Heart right ventricle (tissue), 16 donors: ENCODE measurements around the gene NF1. TPM values are rescaled to one million over a fixed set of nuclear protein-coding genes. Genes with fewer than 3 reads are reported as not detected.

Experiments used
- ATAC-seq, 8 donors: fragments of 200-7000 bp; cut with Tn5 transposase; one replicate each; pipeline ENCODE4 v1.9.1; 2020; ENCODE audit warnings: mild to moderate bottlenecking in 8 of 8, moderate library complexity in 8 of 8, moderate number of reproducible peaks in 1 of 8
- DNase-seq, 2 donors: peaks; one replicate each; pipeline ENCODE4 v3.0.0-alpha.2; 2020
- H3K27ac ChIP-seq, 10 donors: fragments of 200-600 bp; sonication (generic) in 2 of 10; one replicate each; pipeline versions ENCODE4 v1.5.0 to v1.8.0; 2020 to 2022; ENCODE audit warnings: mild to moderate bottlenecking in 3 of 10
- H3K27me3 ChIP-seq, 7 donors: fragments of 200-600 bp; one replicate each; pipeline ENCODE4 v1.8.0; 2021 to 2022; ENCODE audit warnings: mild to moderate bottlenecking in 2 of 7
- H3K36me3 ChIP-seq, 9 donors: fragments of 200-600 bp; sonication (generic) in 1 of 9; one replicate each; pipeline versions ENCODE4 v1.5.0 to v1.8.0; 2020 to 2022; ENCODE audit warnings: mild to moderate bottlenecking in 2 of 9
- H3K4me1 ChIP-seq, 9 donors: fragments of 200-600 bp; sonication (generic) in 1 of 9; one replicate each; pipeline versions ENCODE4 v1.5.0 to v1.8.0; 2020 to 2022; ENCODE audit warnings: mild to moderate bottlenecking in 4 of 9
- H3K4me3 ChIP-seq, 10 donors: fragments of 200-600 bp; sonication (generic) in 2 of 10; one replicate each; pipeline versions ENCODE4 v1.5.0 to v1.8.0; 2020 to 2022; ENCODE audit warnings: mild to moderate bottlenecking in 7 of 10, moderate library complexity in 2 of 10
- H3K9me3 ChIP-seq, 11 donors: fragments of 200-600 bp in 10 of 11; sonication (generic) in 2 of 11; one replicate each; pipeline versions ENCODE4 v1.5.0 to v1.8.0; 2013 to 2022; ENCODE audit warnings: mild to moderate bottlenecking in 2 of 11, control low read depth in 1 of 11, moderate library complexity in 1 of 11
- WGBS, 2 donors: extraction: QIAGEN DNeasy Blood & Tissue Kit; methylation state at CpG; one replicate each; pipeline ENCODE4 v1.1.7; 2013; ENCODE audit warnings: inconsistent platforms in 1 of 2; 5-methylcytosine and 5-hydroxymethylcytosine counted together
- intact Hi-C, 10 donors: fragments of 100-400 bp; cut with DNase I; formaldehyde crosslinking; loops; one replicate each; pipeline versions ENCODE4 v1.11.1 to v1.14.2; 2022
- polyA plus RNA-seq, 2 donors: library from polyadenylated mRNA; stranded (reverse); fragments of 200-250 nt; gene quantifications; one replicate each; pipeline ENCODE4 v1.2.3, GENCODE V29; 2013
- total RNA-seq, 10 donors: library from RNA; stranded (reverse); fragmentation: NEBNext Ultra II Directional in 3 of 10; extraction: Animal tissue kit (Norgen Biotek cat#: 25700) in 3 of 10; gene quantifications; one replicate each; pipeline versions ENCODE4 v1.2.1 to v1.2.4, GENCODE V29; 2021 to 2023
- TF ChIP-seq, protein P1 (sequence below), 9 donors: fragments of 200-600 bp; sonication (generic) in 2 of 9; IDR thresholded peaks; one replicate each; pipeline versions ENCODE4 v1.5.0 to v1.8.0; 2021 to 2022; ENCODE audit warnings: antibody characterized with exemption in 9 of 9, mild to moderate bottlenecking in 5 of 9, moderate library complexity in 1 of 9
- donor health status: Arrhythmogenic right ventricular cardiomyopathy.
- donor health status: ischemic (EF 13 %, LVEDD 7.1; RV severe dilation, severe dysfunction).
- donor health status: healthy with polysubstance abuse.
- donor health status: DM: no; HTN: yes; CAD: no.
- donor health status: DM: no; HTN: no; CAD: no.
- donor health status: ischemic (EF 25% LVEDD 6.9; RV normal size, moderate dysfunction).
- donor health status: ischemic (EF 25% LVEDD 5.7; RV mildly dilated, moderate dysfunction).
- donor health status: healthy.
- donor health status: DM: yes; HTN: yes; CAD: no.
- donor health status: Ischemic cardiomyopathy.
- donor health status: ischemic (EF 35%, LVEDD 5.7; RV mildly dilated, moderate dysfunction).
- donor health status: nonischemic (EF 11% LVEDD 7.7; RV severe dilation, severe dysfunction).
- donor health status: DM: yes; HTN: yes; CAD: no.
- donor health status: PGD.
- donor health status: ischemic (EF 29% LVEDD 5.4; RV normal size, mild dysfunction).
- donor health status: nonischemic (EF 23%, LVEDD 6.1; RV moderate dilation, normal function).

NF1 gene
- total and polyA plus RNA-seq, 12 donors = 4.2 to 71.0 (median 54.6) TPM

DNA sequence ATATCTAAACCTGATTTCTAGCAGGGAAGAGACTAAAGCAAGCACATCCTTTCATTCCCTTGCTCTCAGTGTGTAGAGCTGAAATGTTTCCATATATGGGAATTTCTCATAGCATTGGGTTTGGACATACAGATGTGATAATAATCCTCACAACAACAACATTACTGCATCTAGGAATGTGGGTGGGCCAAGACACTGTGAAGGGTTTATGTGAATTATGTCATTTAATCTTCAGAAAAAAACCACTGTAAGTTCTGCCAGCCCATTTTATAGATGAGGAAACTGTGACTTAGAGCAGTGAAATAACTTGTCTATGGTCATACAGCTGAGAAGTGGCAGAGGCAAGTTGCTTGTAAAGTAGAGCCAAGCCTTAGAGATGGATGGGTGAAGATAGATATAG lies 197.0 kb downstream of the NF1 start:
- H3K4me3 ChIP-seq = no peak overlapping the region
- no peaks in the 10 kb centered on the region for H3K9me3 ChIP-seq
- intact Hi-C loops = no loop called here
- TF ChIP-seq, protein P1, sequence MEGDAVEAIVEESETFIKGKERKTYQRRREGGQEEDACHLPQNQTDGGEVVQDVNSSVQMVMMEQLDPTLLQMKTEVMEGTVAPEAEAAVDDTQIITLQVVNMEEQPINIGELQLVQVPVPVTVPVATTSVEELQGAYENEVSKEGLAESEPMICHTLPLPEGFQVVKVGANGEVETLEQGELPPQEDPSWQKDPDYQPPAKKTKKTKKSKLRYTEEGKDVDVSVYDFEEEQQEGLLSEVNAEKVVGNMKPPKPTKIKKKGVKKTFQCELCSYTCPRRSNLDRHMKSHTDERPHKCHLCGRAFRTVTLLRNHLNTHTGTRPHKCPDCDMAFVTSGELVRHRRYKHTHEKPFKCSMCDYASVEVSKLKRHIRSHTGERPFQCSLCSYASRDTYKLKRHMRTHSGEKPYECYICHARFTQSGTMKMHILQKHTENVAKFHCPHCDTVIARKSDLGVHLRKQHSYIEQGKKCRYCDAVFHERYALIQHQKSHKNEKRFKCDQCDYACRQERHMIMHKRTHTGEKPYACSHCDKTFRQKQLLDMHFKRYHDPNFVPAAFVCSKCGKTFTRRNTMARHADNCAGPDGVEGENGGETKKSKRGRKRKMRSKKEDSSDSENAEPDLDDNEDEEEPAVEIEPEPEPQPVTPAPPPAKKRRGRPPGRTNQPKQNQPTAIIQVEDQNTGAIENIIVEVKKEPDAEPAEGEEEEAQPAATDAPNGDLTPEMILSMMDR (IDR thresholded peaks at IDR 0.05) = no peak
- ATAC-seq (no peak), DNase-seq (no peak)
- peaks cover 0 to 9% (median 0%) of the 10 kb centered on the region in 9 donors for H3K4me1 ChIP-seq
- H3K27me3 ChIP-seq = no peaks in the 10 kb centered on the region
- H3K36me3 ChIP-seq = peaks cover 0 to 49% (median 0%) of the 10 kb centered on the region in 9 donors
- H3K27ac ChIP-seq = no peak overlapping the region

DNA sequence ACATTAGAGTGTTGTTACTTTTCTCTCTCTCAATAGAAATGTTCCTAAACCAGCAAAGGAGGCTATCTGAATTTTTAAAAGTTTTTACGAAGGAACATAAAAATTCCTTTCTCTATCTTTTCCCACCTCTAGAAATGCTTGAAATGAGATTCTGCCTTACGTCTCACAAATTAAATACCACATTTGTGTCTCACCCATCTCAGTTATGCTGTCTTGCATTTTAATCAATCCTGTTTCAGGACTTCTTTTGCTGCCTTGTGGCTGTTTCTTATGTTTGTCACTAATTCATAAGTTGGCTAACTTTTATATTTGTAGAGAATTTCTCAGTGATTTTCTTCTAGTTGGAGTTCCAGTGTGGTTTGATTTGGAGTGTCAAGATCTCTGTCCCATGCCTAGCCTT lies 198.8 kb downstream of the NF1 start:
- TF ChIP-seq, protein P1 (IDR thresholded peaks at IDR 0.05) = no peak
- H3K27me3 ChIP-seq = no peaks in the 10 kb centered on the region
- ATAC-seq = no peak
- no peak for DNase-seq
- intact Hi-C loops = no loop called here
- H3K4me3 ChIP-seq = no peak overlapping the region
- WGBS, 2 donors = 89 to 93% methylated on average over 2 of the region's 2 CpGs
- peaks cover 0 to 45% (median 0%) of the 10 kb centered on the region in 9 donors for H3K36me3 ChIP-seq
- H3K4me1 ChIP-seq = peaks cover 0 to 9% (median 0%) of the 10 kb centered on the region in 9 donors
- H3K9me3 ChIP-seq = no peaks in the 10 kb centered on the region
- no peak overlapping the region for H3K27ac ChIP-seq

DNA sequence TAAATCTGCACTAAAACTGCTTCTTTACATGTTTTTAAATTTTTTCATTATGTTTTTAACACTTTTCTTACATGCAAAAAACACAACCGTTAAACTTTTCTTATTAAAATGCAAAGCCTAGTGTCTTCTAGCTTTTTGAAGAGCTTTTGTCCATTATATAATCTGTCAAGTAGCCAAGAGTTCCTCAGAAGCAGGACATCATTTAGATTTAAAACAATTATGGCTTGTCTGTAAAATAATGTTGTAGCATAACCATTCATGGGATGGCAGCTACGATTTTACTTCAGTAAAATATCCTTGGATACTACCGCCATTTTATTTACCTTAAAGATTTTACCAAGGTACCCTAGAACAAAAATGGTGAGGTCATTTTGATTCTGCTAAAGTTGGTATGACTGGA lies 199.5 kb downstream of the NF1 start:
- 96 to 97% methylated on average over 3 of the region's 3 CpGs for WGBS, 2 donors

DNA sequence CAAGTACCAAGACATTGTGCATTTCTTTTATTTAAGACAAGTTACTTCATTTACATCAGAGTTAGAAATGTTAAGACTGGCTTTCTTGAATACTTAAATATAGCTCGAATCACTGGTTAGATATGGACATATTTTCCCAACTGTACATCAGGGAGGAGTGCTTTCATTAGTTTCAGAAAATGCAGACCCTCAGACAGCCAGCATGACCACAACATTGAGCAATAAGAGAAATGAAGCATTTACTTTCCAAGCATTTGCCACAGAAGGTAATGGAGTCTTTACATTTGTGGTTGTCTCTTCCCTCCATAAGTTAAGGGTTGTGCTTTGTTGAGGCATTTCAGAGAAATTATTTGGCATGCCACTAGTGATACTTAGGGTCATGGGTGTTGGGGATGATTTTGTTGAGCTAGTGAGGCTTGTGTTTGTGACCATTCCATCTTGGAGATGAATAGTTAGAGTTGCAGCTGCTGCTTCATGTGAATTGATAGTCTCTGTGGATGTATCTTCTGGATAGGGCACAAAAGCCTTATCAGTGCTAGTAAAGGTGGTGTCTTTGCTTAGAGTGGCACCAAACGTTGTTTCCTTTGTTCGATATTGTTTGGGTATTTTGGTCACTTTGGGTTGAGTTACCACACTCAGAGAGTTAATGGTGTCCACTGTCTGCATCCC lies 200.2 kb downstream of the NF1 start:
- Histone ChIP-seq H3K4me3 (no peak overlapping the region), H3K4me1 (peaks cover 0 to 9% (median 0%) of the 10 kb centered on the region in 9 donors), H3K36me3 (peaks cover 0 to 45% (median 0%) of the 10 kb centered on the region in 9 donors), H3K27ac (no peak overlapping the region), H3K9me3 (no peaks in the 10 kb centered on the region), H3K27me3 (no peaks in the 10 kb centered on the region)
- 89% methylated on average over 3 of the region's 3 CpGs for WGBS, 2 donors
- ATAC-seq = no peak
- TF ChIP-seq, protein P1 (IDR thresholded peaks at IDR 0.05) = no peak
- intact Hi-C loops = no loop called here
- DNase-seq = no peak

More for the DNA sequence above, 199.5 kb downstream of the NF1 start:
- Histone ChIP-seq H3K4me3 (no peak overlapping the region), H3K27ac (no peak overlapping the region), H3K9me3 (no peaks in the 10 kb centered on the region), H3K27me3 (no peaks in the 10 kb centered on the region), H3K4me1 (peaks cover 0 to 9% (median 0%) of the 10 kb centered on the region in 9 donors), H3K36me3 (peaks cover 0 to 45% (median 0%) of the 10 kb centered on the region in 9 donors)
- ATAC-seq = no peak
- DNase-seq = no peak
- TF ChIP-seq, protein P1 (IDR thresholded peaks at IDR 0.05) = no peak
- intact Hi-C loops = no loop called here
